B cell (primary cell): ENCODE data around the gene LNP1. TPM values are rescaled to one million over a fixed set of nuclear protein-coding genes. Genes with fewer than 3 reads are reported as not detected.

ENCODE experiments used
- ATAC-seq: fragments of 200-7000 bp; cut with Tn5 transposase; one replicate; pipeline ENCODE4 v1.10.0; 2021; ENCODE audit warnings: low read depth, mild to moderate bottlenecking, moderate number of reproducible peaks, moderate library complexity
- CTCF ChIA-PET: fragments of 350-600 bp; sonication (Branson Sonifier 250); formaldehyde crosslinking; loops from one replicate; lab custom pipeline; 2021; ENCODE audit warnings: antibody characterized with exemption, inconsistent platforms; lab: Charles Lee
- POLR2A ChIA-PET: fragments of 350-600 bp; sonication (Branson Sonifier 250); formaldehyde crosslinking; loops from one replicate; lab custom pipeline; 2021; ENCODE audit warnings: antibody characterized with exemption; lab: Charles Lee
- DNase-seq: peaks from one replicate; pipeline ENCODE4 v3.0.0; 2013
- H2AFZ ChIP-seq: 2 replicates; pipeline ENCODE4 v1.6.1; 2012; ENCODE audit warnings: mild to moderate bottlenecking, low read depth, low read length; ENCODE audit not compliant: insufficient read depth, poor library complexity, severe bottlenecking
- H3K27ac ChIP-seq, 2 donors: 1 replicate in 1 of 2; 2 replicates in 1 of 2; pipeline ENCODE4 v1.5.1; 2012 to 2013; ENCODE audit warnings: low read length in 2 of 2, mild to moderate bottlenecking in 2 of 2, moderate library complexity in 1 of 2
- H3K27me3 ChIP-seq, 4 experiments: fragments of 200-600 bp in 1 of 4; sonication (generic) in 1 of 4; replicated peaks in 1 of 4; 1 replicate in 2 of 4; 2 replicates in 2 of 4; pipeline versions ENCODE4 v1.6.1 to v1.7.0; 2013 to 2016; ENCODE audit warnings: low read length in 3 of 4, mild to moderate bottlenecking in 2 of 4, mixed read lengths in 1 of 4, moderate library complexity in 1 of 4; ENCODE audit not compliant: insufficient read depth in 4 of 4, control insufficient read depth in 3 of 4; ENCODE audit errors: control extremely low read depth in 1 of 4
- H3K36me3 ChIP-seq, 2 experiments: replicated peaks in 1 of 2; 1 replicate in 1 of 2; 2 replicates in 1 of 2; pipeline versions ENCODE4 v1.6.1 to v1.7.1; 2013; ENCODE audit warnings: low read length in 1 of 2; ENCODE audit not compliant: insufficient read depth in 2 of 2, control insufficient read depth in 1 of 2; ENCODE audit errors: control extremely low read depth in 1 of 2, extremely low read depth in 1 of 2
- H3K4me1 ChIP-seq, 2 donors: fragments of 200-600 bp in 1 of 2; sonication (generic) in 1 of 2; 1 replicate in 1 of 2; 2 replicates in 1 of 2; pipeline versions ENCODE4 v1.5.1 to v1.6.1; 2013 to 2017; ENCODE audit warnings: low read length in 2 of 2; ENCODE audit not compliant: control insufficient read depth in 2 of 2, insufficient read depth in 2 of 2
- H3K4me2 ChIP-seq: replicated peaks from 2 replicates; pipeline ENCODE3; 2012; ENCODE audit warnings: mild to moderate bottlenecking, low read depth, low read length; ENCODE audit not compliant: poor library complexity, severe bottlenecking
- H3K4me3 ChIP-seq, 5 experiments: fragments of 200-600 bp in 1 of 5; sonication (generic) in 1 of 5; 1 replicate in 3 of 5; 2 replicates in 2 of 5; pipeline versions ENCODE4 v1.5.1 to v1.7.0; 2011 to 2016; ENCODE audit warnings: low read length in 4 of 5, mild to moderate bottlenecking in 4 of 5, low read depth in 2 of 5, control low read depth in 1 of 5, moderate library complexity in 1 of 5; ENCODE audit not compliant: insufficient read depth in 1 of 5; ENCODE audit errors: control extremely low read depth in 1 of 5, extremely low read depth in 1 of 5
- H3K79me2 ChIP-seq: fragments of 200-600 bp; sonication (generic); one replicate; pipeline ENCODE4 v1.6.0; 2016; ENCODE audit warnings: low read length; ENCODE audit not compliant: control insufficient read depth, insufficient read depth
- H3K9ac ChIP-seq: fragments of 200-600 bp; sonication (generic); 2 replicates; pipeline ENCODE4 v1.6.1; 2017; ENCODE audit warnings: mild to moderate bottlenecking, low read length, moderate library complexity
- H3K9me3 ChIP-seq, 3 donors: one replicate each; pipeline versions ENCODE4 v1.6.1 to v1.7.1; 2013; ENCODE audit warnings: low read length in 2 of 3; ENCODE audit not compliant: control insufficient read depth in 2 of 3, insufficient read depth in 1 of 3; ENCODE audit errors: control extremely low read depth in 1 of 3
- H4K20me1 ChIP-seq: 2 replicates; pipeline ENCODE4 v1.6.0; 2012; ENCODE audit warnings: mild to moderate bottlenecking, low read length; ENCODE audit not compliant: insufficient read depth, control insufficient read depth, poor library complexity, severe bottlenecking
- H3K27ac Mint-ChIP-seq: one replicate; pipeline ENCODE4 v1.8.0; 2021; ENCODE audit warnings: mixed read lengths
- H3K27me3 Mint-ChIP-seq: one replicate; pipeline ENCODE4 v1.8.0; 2021; ENCODE audit warnings: mixed read lengths
- H3K4me1 Mint-ChIP-seq: one replicate; pipeline ENCODE4 v1.8.0; 2021; ENCODE audit warnings: mixed read lengths
- H3K4me3 Mint-ChIP-seq: one replicate; pipeline ENCODE4 v1.8.0; 2021; ENCODE audit warnings: mixed read lengths
- H3K9me3 Mint-ChIP-seq: one replicate; pipeline ENCODE4 v1.8.0; 2022; ENCODE audit warnings: mixed read lengths; ENCODE audit not compliant: insufficient read depth
- EZH2 ChIP-seq: IDR thresholded peaks from 2 replicates; pipeline ENCODE4 v1.6.1; 2012; ENCODE audit warnings: borderline replicate concordance, low read depth, mild to moderate bottlenecking, moderate library complexity, low read length; ENCODE audit not compliant: insufficient read depth, poor library complexity, severe bottlenecking
- WGBS: methylation state at CpG from one replicate; pipeline ENCODE4 v1.1.5; 2013; ENCODE audit warnings: missing lambda C conversion rate; ENCODE audit not compliant: insufficient coverage; 5-methylcytosine and 5-hydroxymethylcytosine counted together
- intact Hi-C: fragments of 100-400 bp; cut with micrococcal nuclease; formaldehyde crosslinking; loops from one replicate; pipeline ENCODE4 v1.10.0; 2022
- polyA plus RNA-seq: library from polyadenylated mRNA; depleted of rRNA; stranded (reverse); fragments of >200 nt; gene quantifications from 2 replicates; pipeline ENCODE4 v1.2.3, GENCODE V29; 2012
- total RNA-seq, 2 donors: library from RNA; stranded (reverse); fragments of 120-200 nt in 1 of 2; gene quantifications; 1 replicate in 1 of 2; 2 replicates in 1 of 2; pipeline versions ENCODE4 v1.2.3 to v1.2.4, GENCODE V29; 2013 to 2022
- TF ChIP-seq, protein P1 (sequence below): fragments of 200-600 bp; IDR thresholded peaks from one replicate; pipeline ENCODE4 v1.8.0; 2022; ENCODE audit warnings: antibody characterized with exemption, mild to moderate bottlenecking

LNP1 gene
- total and polyA plus RNA-seq, 2 donors (not counting 1 experiment from before 2014, with no cell fraction given) = 0.39 to 1.9 TPM

DNA sequence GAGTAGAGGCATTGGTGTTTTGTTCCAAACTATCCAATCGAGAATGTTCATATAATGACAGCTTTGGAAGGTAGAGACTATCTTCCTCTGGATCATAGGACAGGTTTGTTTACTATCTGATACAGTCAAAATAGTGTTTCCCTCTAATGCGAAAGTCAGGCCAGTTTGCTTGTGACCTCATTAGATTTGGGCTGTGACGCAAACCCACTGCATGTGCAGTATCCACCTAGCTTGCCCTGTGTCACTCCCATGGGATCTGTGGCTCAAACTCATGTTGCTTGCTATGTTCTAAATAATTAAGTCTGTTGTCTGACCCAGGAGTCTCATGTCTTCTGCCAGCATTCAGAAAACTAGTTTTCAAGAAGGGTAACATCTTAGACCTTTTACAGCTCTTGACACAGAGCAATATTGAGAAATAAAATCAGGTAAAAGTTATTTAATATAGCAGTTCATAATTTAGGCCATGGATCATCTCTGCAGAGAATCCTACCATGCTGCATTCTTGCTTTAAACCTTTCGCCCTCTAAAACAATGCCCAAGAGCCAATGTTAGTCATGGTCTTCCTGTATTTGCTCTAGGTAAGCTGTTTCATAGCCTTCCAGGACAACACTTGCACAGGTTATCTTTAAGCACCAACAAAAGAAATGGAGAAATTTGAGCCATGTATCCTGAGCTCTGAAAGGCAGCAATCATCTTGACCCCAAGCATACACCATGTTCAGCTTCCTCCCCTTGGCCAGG, 40.4 kb upstream of the LNP1 start:
- 95% methylated on average over 3 of the region's 4 CpGs for WGBS
- H3K4me1 Mint-ChIP-seq = no peaks in the 10 kb centered on the region
- H3K79me2 ChIP-seq = no peaks in the 10 kb centered on the region
- H3K9ac ChIP-seq = no peak overlapping the region
- peaks cover 2% of the 10 kb centered on the region for H3K9me3 Mint-ChIP-seq
- no peak overlapping the region for H3K4me2 ChIP-seq
- H4K20me1 ChIP-seq = no peaks in the 10 kb centered on the region
- peaks cover 5 to 31% of the 10 kb centered on the region in 2 experiments for H3K36me3 ChIP-seq
- ChIA-PET CTCF (no interaction called here), POLR2A (no interaction called here)
- no peak overlapping the region for H3K27ac ChIP-seq
- intact Hi-C loops = no loop called here
- H3K9me3 ChIP-seq = no peaks in the 10 kb centered on the region
- H2AFZ ChIP-seq = no peak overlapping the region
- H3K4me1 ChIP-seq = no peaks in the 10 kb centered on the region
- no peak overlapping the region for H3K4me3 ChIP-seq
- ATAC-seq (no peak), DNase-seq (no peak)
- H3K4me3 Mint-ChIP-seq = no peak overlapping the region
- H3K27ac Mint-ChIP-seq = no peak overlapping the region
- H3K27me3 Mint-ChIP-seq = no peaks in the 10 kb centered on the region
- no peaks in the 10 kb centered on the region for H3K27me3 ChIP-seq
- TF ChIP-seq, protein P1, sequence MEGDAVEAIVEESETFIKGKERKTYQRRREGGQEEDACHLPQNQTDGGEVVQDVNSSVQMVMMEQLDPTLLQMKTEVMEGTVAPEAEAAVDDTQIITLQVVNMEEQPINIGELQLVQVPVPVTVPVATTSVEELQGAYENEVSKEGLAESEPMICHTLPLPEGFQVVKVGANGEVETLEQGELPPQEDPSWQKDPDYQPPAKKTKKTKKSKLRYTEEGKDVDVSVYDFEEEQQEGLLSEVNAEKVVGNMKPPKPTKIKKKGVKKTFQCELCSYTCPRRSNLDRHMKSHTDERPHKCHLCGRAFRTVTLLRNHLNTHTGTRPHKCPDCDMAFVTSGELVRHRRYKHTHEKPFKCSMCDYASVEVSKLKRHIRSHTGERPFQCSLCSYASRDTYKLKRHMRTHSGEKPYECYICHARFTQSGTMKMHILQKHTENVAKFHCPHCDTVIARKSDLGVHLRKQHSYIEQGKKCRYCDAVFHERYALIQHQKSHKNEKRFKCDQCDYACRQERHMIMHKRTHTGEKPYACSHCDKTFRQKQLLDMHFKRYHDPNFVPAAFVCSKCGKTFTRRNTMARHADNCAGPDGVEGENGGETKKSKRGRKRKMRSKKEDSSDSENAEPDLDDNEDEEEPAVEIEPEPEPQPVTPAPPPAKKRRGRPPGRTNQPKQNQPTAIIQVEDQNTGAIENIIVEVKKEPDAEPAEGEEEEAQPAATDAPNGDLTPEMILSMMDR = no peak
- no peak for TF ChIP-seq EZH2

DNA sequence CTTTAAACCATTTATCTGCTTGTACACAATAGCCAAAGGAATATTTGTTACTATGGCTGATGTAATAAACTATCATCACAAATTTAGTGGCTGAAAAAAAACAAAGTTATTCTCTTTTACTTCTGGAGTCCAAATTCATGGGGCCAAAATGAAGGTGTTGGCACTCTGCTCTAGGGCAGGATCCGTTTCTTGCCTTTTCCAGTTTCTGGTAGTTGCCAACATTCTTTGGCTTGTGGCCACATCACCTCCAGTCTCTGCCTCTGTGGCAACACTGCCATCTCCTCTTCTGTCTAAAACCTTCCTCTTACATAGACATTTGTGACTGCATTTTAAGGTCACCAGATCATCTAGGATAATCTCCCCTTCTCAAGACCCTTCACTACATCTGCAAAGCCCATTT, 39.4 kb upstream of the LNP1 start:
- TF ChIP-seq EZH2 = no peak
- TF ChIP-seq, protein P1 = no peak
- Mint-ChIP-seq H3K27ac (no peak overlapping the region), H3K9me3 (peaks cover 2% of the 10 kb centered on the region), H3K4me3 (no peak overlapping the region), H3K27me3 (no peaks in the 10 kb centered on the region), H3K4me1 (no peaks in the 10 kb centered on the region)
- Histone ChIP-seq H3K4me1 (no peaks in the 10 kb centered on the region), H2AFZ (no peak overlapping the region), H3K9me3 (no peaks in the 10 kb centered on the region), H3K27me3 (no peaks in the 10 kb centered on the region), H3K27ac (no peak overlapping the region), H3K79me2 (no peaks in the 10 kb centered on the region), H3K4me2 (no peak overlapping the region), H4K20me1 (no peaks in the 10 kb centered on the region), H3K36me3 (peaks cover 3 to 30% of the 10 kb centered on the region in 2 experiments), H3K4me3 (no peak overlapping the region), H3K9ac (no peak overlapping the region)
- no peak for DNase-seq
- ATAC-seq = no peak
- CTCF ChIA-PET = no interaction called here
- 100% methylated on average over 1 of the region's 1 CpG for WGBS
- intact Hi-C loops = no loop called here
- POLR2A ChIA-PET = no interaction called here
